ENCODE measurements around the gene GPR35. TPM values are rescaled to one million over a fixed set of nuclear protein-coding genes. Genes with fewer than 3 reads are reported as not detected.

The GPR35 gene
- total and polyA plus RNA-seq, 4 donors: 0.30 to 2.4 (median 0.44) TPM

DNA sequence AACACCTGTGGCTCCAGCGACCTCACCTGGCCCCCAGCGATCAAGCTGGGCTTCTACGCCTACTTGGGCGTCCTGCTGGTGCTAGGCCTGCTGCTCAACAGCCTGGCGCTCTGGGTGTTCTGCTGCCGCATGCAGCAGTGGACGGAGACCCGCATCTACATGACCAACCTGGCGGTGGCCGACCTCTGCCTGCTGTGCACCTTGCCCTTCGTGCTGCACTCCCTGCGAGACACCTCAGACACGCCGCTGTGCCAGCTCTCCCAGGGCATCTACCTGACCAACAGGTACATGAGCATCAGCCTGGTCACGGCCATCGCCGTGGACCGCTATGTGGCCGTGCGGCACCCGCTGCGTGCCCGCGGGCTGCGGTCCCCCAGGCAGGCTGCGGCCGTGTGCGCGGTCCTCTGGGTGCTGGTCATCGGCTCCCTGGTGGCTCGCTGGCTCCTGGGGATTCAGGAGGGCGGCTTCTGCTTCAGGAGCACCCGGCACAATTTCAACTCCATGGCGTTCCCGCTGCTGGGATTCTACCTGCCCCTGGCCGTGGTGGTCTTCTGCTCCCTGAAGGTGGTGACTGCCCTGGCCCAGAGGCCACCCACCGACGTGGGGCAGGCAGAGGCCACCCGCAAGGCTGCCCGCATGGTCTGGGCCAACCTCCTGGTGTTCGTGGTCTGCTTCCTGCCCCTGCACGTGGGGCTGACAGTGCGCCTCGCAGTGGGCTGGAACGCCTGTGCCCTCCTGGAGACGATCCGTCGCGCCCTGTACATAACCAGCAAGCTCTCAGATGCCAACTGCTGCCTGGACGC, 4.9 kb downstream of the GPR35 start (continued):
- TF ChIP-seq FOXA2 (IDR thresholded peaks at IDR 0.05): no peak
- TF ChIP-seq RAD21 (IDR thresholded peaks at IDR 0.05): no peak
- TF ChIP-seq, protein P1, sequence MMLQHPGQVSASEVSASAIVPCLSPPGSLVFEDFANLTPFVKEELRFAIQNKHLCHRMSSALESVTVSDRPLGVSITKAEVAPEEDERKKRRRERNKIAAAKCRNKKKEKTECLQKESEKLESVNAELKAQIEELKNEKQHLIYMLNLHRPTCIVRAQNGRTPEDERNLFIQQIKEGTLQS (IDR thresholded peaks at IDR 0.05): no peak
- TF ChIP-seq YY1 (IDR thresholded peaks at IDR 0.05): no peak
- TF ChIP-seq HNF4G (IDR thresholded peaks at IDR 0.05): no peak
- TF ChIP-seq, protein P2, sequence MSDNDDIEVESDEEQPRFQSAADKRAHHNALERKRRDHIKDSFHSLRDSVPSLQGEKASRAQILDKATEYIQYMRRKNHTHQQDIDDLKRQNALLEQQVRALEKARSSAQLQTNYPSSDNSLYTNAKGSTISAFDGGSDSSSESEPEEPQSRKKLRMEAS (IDR thresholded peaks at IDR 0.05): no peak
- TF ChIP-seq GABPA (IDR thresholded peaks at IDR 0.05 in 1 of 2, conservative IDR thresholded peaks at IDR 0.05 in 1 of 2): no peak

DNA sequence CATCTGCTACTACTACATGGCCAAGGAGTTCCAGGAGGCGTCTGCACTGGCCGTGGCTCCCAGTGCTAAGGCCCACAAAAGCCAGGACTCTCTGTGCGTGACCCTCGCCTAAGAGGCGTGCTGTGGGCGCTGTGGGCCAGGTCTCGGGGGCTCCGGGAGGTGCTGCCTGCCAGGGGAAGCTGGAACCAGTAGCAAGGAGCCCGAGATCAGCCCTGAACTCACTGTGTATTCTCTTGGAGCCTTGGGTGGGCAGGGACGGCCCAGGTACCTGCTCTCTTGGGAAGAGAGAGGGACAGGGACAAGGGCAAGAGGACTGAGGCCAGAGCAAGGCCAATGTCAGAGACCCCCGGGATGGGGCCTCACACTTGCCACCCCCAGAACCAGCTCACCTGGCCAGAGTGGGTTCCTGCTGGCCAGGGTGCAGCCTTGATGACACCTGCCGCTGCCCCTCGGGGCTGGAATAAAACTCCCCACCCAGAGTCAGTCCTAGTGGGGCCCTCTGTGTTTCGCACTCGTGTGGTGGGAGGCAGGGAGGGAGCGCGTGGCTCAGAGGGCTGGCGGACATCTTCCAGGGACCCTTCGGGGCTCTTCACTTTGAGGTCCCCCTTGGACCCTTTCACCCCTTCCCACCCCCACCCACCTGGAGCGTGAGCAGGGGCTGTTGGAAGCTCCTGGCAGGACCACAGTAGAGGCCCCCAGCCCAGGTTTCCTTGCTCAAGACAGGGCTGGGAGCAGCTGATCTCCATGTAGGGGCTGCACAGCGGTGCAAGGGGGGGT, 5.7 kb downstream of the GPR35 start:
- DNase-seq (ENCODE audit: low spot score): no peak
- H3K27ac ChIP-seq (ENCODE audit: low read depth in 1 of 2, low read length in 2 of 2): no peak overlapping the region
- 95% methylated on average over 21 of the region's 21 CpGs for WGBS
- no peaks in the 10 kb centered on the region for H3K4me1 ChIP-seq (ENCODE audit: control insufficient read depth in 4 of 4, insufficient read depth in 4 of 4, low read length in 3 of 4)
- H3K4me3 ChIP-seq (ENCODE audit: low read depth in 1 of 3, low read length in 3 of 3): no peak overlapping the region
- peaks cover 0 to 4% (median 1%) of the 10 kb centered on the region in 4 donors for H3K9me3 ChIP-seq (ENCODE audit: control insufficient read depth in 4 of 4, low read length in 3 of 4)
- H3K27me3 ChIP-seq (ENCODE audit: control insufficient read depth in 4 of 4, insufficient read depth in 4 of 4, low read length in 3 of 4): no peaks in the 10 kb centered on the region
- no peak overlapping the region for H3K9ac ChIP-seq (ENCODE audit: low read depth in 1 of 2, low read length in 2 of 2)
- TF ChIP-seq, protein P2 (IDR thresholded peaks at IDR 0.05): no peak
- TF ChIP-seq RAD21 (IDR thresholded peaks at IDR 0.05) (no peak), HNF4A (conservative IDR thresholded peaks at IDR 0.05) (no peak), SP1 (IDR thresholded peaks at IDR 0.05) (no peak), JUND (IDR thresholded peaks at IDR 0.05) (no peak), FOXA2 (IDR thresholded peaks at IDR 0.05) (no peak), TAF1 (conservative IDR thresholded peaks at IDR 0.05) (no peak), YY1 (IDR thresholded peaks at IDR 0.05) (no peak), NR2F2 (IDR thresholded peaks at IDR 0.05) (no peak), HNF4G (IDR thresholded peaks at IDR 0.05) (no peak), EGR1 (IDR thresholded peaks at IDR 0.05; ENCODE audit: low read depth in 2 of 2) (no peak), FOXA1 (IDR thresholded peaks at IDR 0.05) (no peak), RXRA (IDR thresholded peaks at IDR 0.05) (no peak), GABPA (IDR thresholded peaks at IDR 0.05 in 1 of 2, conservative IDR thresholded peaks at IDR 0.05 in 1 of 2) (no peak)
- TF ChIP-seq, protein P1 (IDR thresholded peaks at IDR 0.05): no peak
- TF ChIP-seq, protein P3, sequence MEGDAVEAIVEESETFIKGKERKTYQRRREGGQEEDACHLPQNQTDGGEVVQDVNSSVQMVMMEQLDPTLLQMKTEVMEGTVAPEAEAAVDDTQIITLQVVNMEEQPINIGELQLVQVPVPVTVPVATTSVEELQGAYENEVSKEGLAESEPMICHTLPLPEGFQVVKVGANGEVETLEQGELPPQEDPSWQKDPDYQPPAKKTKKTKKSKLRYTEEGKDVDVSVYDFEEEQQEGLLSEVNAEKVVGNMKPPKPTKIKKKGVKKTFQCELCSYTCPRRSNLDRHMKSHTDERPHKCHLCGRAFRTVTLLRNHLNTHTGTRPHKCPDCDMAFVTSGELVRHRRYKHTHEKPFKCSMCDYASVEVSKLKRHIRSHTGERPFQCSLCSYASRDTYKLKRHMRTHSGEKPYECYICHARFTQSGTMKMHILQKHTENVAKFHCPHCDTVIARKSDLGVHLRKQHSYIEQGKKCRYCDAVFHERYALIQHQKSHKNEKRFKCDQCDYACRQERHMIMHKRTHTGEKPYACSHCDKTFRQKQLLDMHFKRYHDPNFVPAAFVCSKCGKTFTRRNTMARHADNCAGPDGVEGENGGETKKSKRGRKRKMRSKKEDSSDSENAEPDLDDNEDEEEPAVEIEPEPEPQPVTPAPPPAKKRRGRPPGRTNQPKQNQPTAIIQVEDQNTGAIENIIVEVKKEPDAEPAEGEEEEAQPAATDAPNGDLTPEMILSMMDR (IDR thresholded peaks at IDR 0.05; ENCODE audit: low read depth, low read length, missing input control): no peak
- TF ChIP-seq, protein P4, sequence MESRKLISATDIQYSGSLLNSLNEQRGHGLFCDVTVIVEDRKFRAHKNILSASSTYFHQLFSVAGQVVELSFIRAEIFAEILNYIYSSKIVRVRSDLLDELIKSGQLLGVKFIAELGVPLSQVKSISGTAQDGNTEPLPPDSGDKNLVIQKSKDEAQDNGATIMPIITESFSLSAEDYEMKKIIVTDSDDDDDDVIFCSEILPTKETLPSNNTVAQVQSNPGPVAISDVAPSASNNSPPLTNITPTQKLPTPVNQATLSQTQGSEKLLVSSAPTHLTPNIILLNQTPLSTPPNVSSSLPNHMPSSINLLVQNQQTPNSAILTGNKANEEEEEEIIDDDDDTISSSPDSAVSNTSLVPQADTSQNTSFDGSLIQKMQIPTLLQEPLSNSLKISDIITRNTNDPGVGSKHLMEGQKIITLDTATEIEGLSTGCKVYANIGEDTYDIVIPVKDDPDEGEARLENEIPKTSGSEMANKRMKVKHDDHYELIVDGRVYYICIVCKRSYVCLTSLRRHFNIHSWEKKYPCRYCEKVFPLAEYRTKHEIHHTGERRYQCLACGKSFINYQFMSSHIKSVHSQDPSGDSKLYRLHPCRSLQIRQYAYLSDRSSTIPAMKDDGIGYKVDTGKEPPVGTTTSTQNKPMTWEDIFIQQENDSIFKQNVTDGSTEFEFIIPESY (IDR thresholded peaks at IDR 0.05): no peak
- TF ChIP-seq, protein P5, sequence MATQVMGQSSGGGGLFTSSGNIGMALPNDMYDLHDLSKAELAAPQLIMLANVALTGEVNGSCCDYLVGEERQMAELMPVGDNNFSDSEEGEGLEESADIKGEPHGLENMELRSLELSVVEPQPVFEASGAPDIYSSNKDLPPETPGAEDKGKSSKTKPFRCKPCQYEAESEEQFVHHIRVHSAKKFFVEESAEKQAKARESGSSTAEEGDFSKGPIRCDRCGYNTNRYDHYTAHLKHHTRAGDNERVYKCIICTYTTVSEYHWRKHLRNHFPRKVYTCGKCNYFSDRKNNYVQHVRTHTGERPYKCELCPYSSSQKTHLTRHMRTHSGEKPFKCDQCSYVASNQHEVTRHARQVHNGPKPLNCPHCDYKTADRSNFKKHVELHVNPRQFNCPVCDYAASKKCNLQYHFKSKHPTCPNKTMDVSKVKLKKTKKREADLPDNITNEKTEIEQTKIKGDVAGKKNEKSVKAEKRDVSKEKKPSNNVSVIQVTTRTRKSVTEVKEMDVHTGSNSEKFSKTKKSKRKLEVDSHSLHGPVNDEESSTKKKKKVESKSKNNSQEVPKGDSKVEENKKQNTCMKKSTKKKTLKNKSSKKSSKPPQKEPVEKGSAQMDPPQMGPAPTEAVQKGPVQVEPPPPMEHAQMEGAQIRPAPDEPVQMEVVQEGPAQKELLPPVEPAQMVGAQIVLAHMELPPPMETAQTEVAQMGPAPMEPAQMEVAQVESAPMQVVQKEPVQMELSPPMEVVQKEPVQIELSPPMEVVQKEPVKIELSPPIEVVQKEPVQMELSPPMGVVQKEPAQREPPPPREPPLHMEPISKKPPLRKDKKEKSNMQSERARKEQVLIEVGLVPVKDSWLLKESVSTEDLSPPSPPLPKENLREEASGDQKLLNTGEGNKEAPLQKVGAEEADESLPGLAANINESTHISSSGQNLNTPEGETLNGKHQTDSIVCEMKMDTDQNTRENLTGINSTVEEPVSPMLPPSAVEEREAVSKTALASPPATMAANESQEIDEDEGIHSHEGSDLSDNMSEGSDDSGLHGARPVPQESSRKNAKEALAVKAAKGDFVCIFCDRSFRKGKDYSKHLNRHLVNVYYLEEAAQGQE (IDR thresholded peaks at IDR 0.05): no peak
- H3K36me3 ChIP-seq (ENCODE audit: control insufficient read depth in 4 of 4, insufficient read depth in 3 of 4, low read depth in 1 of 4, low read length in 3 of 4): no peaks in the 10 kb centered on the region
